K562 (cell line): Measurements from ENCODE around the gene PATL1. TPM values are rescaled to one million over a fixed set of nuclear protein-coding genes. Genes with fewer than 3 reads are reported as not detected.

Experiments
- FOXA3 ChIP-seq, 2 experiments: fragments of 450-650 bp in 1 of 2; sonication (generic) in 1 of 2; formaldehyde crosslinking; IDR thresholded peaks in 1 of 2; conservative IDR thresholded peaks in 1 of 2; 2 replicates each; pipeline versions ENCODE4 v1.4.0 to v1.8.0; 2020 to 2022; ENCODE audit warnings: mild to moderate bottlenecking in 2 of 2, missing genetic modification reagents in 1 of 2
- GTF2A2 ChIP-seq: IDR thresholded peaks from 2 replicates; pipeline ENCODE4 v1.6.1; 2016; ENCODE audit warnings: mild to moderate bottlenecking, missing genetic modification characterization, missing compliant biosample characterization
- HNRNPLL ChIP-seq: fragments of 200-400 bp; formaldehyde crosslinking; IDR thresholded peaks from 2 replicates; pipeline ENCODE4 v1.6.1; 2017; ENCODE audit warnings: low read length, low read depth, mild to moderate bottlenecking; ENCODE audit not compliant: poor library complexity, severe bottlenecking
- HSF4 ChIP-seq: fragments of 250-450 bp; sonication (Bioruptor Pico); IDR thresholded peaks from 2 replicates; pipeline ENCODE4 v2.1.2; 2022; ENCODE audit warnings: mild to moderate bottlenecking, moderate library complexity, borderline replicate concordance
- MEF2A ChIP-seq: IDR thresholded peaks from 2 replicates; pipeline ENCODE4 v1.6.1; 2011; ENCODE audit warnings: low read depth, mild to moderate bottlenecking, low read length, moderate library complexity; ENCODE audit not compliant: control insufficient read depth
- NCOA6 ChIP-seq: fragments of 450-650 bp; IDR thresholded peaks from 2 replicates; pipeline ENCODE4 v1.6.1; 2017; ENCODE audit warnings: mild to moderate bottlenecking
- PHB2 ChIP-seq: fragments of 450-650 bp; IDR thresholded peaks from 2 replicates; pipeline ENCODE4 v1.6.1; 2017; ENCODE audit warnings: low read depth
- PHTF2 ChIP-seq: fragments of 250-450 bp; sonication (Bioruptor Pico); IDR thresholded peaks from 2 replicates; pipeline ENCODE4 v1.5.0; 2021; ENCODE audit warnings: mild to moderate bottlenecking
- RBM17 ChIP-seq: fragments of 200-400 bp; formaldehyde crosslinking; IDR thresholded peaks from 2 replicates; pipeline ENCODE4 v1.6.1; 2017; ENCODE audit warnings: low read depth, mild to moderate bottlenecking, low read length, borderline replicate concordance
- RERE ChIP-seq: sonication (generic); formaldehyde crosslinking; IDR thresholded peaks from 2 replicates; pipeline ENCODE4 v1.8.0; 2023; ENCODE audit warnings: missing genetic modification reagents, mild to moderate bottlenecking, borderline replicate concordance
- SMAD1 ChIP-seq: fragments of 150-350 bp; IDR thresholded peaks from 2 replicates; pipeline ENCODE4 v1.6.1; 2014; ENCODE audit warnings: low read length, low read depth; ENCODE audit not compliant: partially characterized antibody
- SNRNP70 ChIP-seq: fragments of 200-400 bp; formaldehyde crosslinking; optimal IDR thresholded peaks from 2 replicates; pipeline ENCODE3; 2017; ENCODE audit warnings: low read depth, low read length
- TEAD4 ChIP-seq, 2 experiments: sonication (generic) in 1 of 2; formaldehyde crosslinking in 1 of 2; IDR thresholded peaks; 2 replicates each; pipeline versions ENCODE4 v1.6.1 to v1.8.0; 2012 to 2022; ENCODE audit warnings: borderline replicate concordance in 1 of 2, inconsistent platforms in 1 of 2, low read length in 1 of 2, mild to moderate bottlenecking in 1 of 2, missing genetic modification reagents in 1 of 2
- ZBTB5 ChIP-seq: fragments of 450-650 bp; IDR thresholded peaks from 2 replicates; pipeline ENCODE4 v1.6.1; 2017; ENCODE audit warnings: antibody characterized with exemption
- ZNF324 ChIP-seq: fragments of 250-450 bp; sonication (Bioruptor Pico); IDR thresholded peaks from 2 replicates; pipeline ENCODE4 v1.4.0; 2020; ENCODE audit warnings: mild to moderate bottlenecking
- ZNF436 ChIP-seq: fragments of 250-450, 450-650 bp; sonication (Bioruptor Pico); formaldehyde crosslinking; IDR thresholded peaks from 2 replicates; pipeline ENCODE4 v1.7.0; 2020; ENCODE audit warnings: mild to moderate bottlenecking
- polyA plus RNA-seq, 8 experiments: library from polyadenylated mRNA; depleted of rRNA in 4 of 8; stranded (reverse) in 5 of 8; unstranded in 3 of 8; fragments of >200 nt; fragmentation: Nextera tagmentation in 2 of 8; fragmentation: Illumina TruSeq in 1 of 8; extraction: Ambion mirVana in 2 of 8; extraction: Trizol in 1 of 8; gene quantifications; 2 replicates each; pipeline versions ENCODE4 v1.2.1 to v1.2.3, GENCODE V29; 2011 to 2014; ENCODE audit warnings: inconsistent platforms in 1 of 8, missing spikeins in 1 of 8
- total RNA-seq, 7 experiments: library from RNA; depleted of rRNA in 6 of 7; stranded (reverse); fragments of >200 nt in 6 of 7; fragmentation: Illumina TruSeq in 2 of 7; extraction: Trizol in 2 of 7; gene quantifications; 2 replicates each; pipeline versions ENCODE4 v1.2.1 to v1.2.3, GENCODE V29; 2011 to 2021; ENCODE audit warnings: low replicate concordance in 1 of 7
- TF ChIP-seq, protein P1 (sequence below): fragments of 450-650 bp; conservative IDR thresholded peaks from 2 replicates; pipeline ENCODE4 v1.6.1; 2016; ENCODE audit warnings: missing genetic modification characterization, low read depth, mild to moderate bottlenecking, missing compliant biosample characterization, moderate library complexity

Gene PATL1
- total and polyA plus RNA-seq, 9 of the 15 experiments (the other 6 are each of a cell fraction or from before 2014, with no cell fraction given), result 3.2 to 48.0 (median 16.4) TPM

DNA sequence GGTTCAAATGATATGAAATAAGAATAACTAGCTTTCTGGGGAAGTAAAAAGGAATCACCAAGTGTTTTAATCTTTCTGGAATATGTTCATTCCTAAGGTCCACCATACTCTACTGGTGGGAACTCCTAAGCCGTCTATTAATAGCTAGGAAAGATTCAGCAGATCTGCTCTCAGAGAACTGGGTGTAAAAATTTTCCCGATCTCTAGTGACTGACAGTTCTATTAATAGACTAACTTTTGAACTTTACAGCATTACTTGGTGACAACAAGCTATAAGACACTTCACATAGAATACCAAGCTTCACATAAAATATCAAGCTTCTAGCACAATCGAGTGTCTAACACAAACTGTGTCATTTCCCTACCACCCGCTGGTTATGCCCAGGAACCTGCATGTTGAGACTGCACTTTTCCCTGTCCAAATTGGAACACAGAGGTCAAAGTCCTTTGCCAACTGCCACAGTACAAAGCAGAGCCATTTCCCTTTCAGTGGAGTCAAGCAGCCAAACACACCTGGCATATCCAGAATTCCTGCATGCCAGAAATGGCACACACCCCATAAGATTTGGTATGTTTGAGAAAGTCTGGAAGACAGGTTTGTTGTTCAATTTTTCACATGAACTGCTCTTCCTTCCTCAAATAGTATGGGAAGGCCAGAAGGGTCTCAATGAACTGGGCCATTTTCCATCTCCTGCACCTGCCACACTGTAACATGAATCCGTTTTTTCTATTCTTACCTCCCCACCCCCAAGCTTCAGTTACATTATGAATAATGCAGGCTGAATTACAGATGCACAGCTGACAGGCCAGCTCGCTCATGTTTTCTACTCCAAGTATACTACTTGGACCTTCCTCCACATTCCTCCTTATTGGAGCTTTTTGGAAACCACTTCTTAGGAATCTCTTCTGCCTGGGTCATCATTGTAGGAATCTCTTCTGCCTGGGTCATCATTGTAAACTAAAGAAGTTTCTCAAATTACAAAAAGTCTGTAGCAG, 57.0 kb downstream of the PATL1 start (continued):
- peak; percentile 7; the same call in 1 of the 2 replicates for TF ChIP-seq TEAD4 (IDR thresholded peaks at IDR 0.05; ENCODE audit: low read length)
- no peak for TF ChIP-seq TEAD4 (CRISPR knock-in tag; IDR thresholded peaks at IDR 0.05; ENCODE audit: borderline replicate concordance)
- peak; percentile 74 for TF ChIP-seq MEF2A
- TF ChIP-seq SNRNP70, result no peak
- no peak for TF ChIP-seq PHTF2 (CRISPR knock-in tag)
- no peak for TF ChIP-seq HNRNPLL
- no peak for TF ChIP-seq HSF4 (CRISPR knock-in tag)
- TF ChIP-seq ZBTB5, result no peak
- 0 out of 4 replicates have a peak, but pooled peaks of 1 of the 2 experiments have one; percentile 32 for TF ChIP-seq FOXA3 (CRISPR knock-in tag; conservative IDR thresholded peaks at IDR 0.05 in 1 of 2, IDR thresholded peaks at IDR 0.05 in 1 of 2)
- TF ChIP-seq GTF2A2, result no peak
- TF ChIP-seq ZNF324 (CRISPR knock-in tag), result no peak
- TF ChIP-seq RERE (CRISPR knock-in tag), result no peak
- TF ChIP-seq, protein P1, sequence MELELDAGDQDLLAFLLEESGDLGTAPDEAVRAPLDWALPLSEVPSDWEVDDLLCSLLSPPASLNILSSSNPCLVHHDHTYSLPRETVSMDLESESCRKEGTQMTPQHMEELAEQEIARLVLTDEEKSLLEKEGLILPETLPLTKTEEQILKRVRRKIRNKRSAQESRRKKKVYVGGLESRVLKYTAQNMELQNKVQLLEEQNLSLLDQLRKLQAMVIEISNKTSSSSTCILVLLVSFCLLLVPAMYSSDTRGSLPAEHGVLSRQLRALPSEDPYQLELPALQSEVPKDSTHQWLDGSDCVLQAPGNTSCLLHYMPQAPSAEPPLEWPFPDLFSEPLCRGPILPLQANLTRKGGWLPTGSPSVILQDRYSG (tag), result no peak
- no peak for TF ChIP-seq ZNF436 (CRISPR knock-in tag)
- TF ChIP-seq PHB2, result no peak
- TF ChIP-seq SMAD1, result no peak
- no peak for TF ChIP-seq RBM17
- TF ChIP-seq NCOA6, result no peak
